Omental fat pad (tissue), 4 donors: Measurements from ENCODE around the gene CCDC192. TPM values are rescaled to one million over a fixed set of nuclear protein-coding genes. Genes with fewer than 3 reads are reported as not detected.

ENCODE experiments used
- ATAC-seq: fragments of 150-250 bp; one replicate; pipeline ENCODE4 v1.9.1; 2016; ENCODE audit warnings: mild to moderate bottlenecking, moderate library complexity; ENCODE audit not compliant: low FRiP score
- DNase-seq: peaks from one replicate; pipeline ENCODE4 v3.0.0-alpha.2; 2019; ENCODE audit warnings: low spot score
- total RNA-seq, 4 donors: library from RNA; depleted of rRNA; stranded (reverse); fragments of >200 nt; gene quantifications; one replicate each; pipeline ENCODE4 v1.1.0, GENCODE V29; 2016
- TF ChIP-seq, protein P1 (sequence below), 3 donors: fragments of 450-650 bp; IDR thresholded peaks; one replicate each; pipeline ENCODE4 v1.5.1; 2016 to 2017; ENCODE audit warnings: antibody characterized with exemption in 3 of 3, mild to moderate bottlenecking in 3 of 3, moderate library complexity in 2 of 3

CCDC192 gene
- total RNA-seq, 4 donors from 2014 or later, result 0.56 TPM; not detected in 3

DNA sequence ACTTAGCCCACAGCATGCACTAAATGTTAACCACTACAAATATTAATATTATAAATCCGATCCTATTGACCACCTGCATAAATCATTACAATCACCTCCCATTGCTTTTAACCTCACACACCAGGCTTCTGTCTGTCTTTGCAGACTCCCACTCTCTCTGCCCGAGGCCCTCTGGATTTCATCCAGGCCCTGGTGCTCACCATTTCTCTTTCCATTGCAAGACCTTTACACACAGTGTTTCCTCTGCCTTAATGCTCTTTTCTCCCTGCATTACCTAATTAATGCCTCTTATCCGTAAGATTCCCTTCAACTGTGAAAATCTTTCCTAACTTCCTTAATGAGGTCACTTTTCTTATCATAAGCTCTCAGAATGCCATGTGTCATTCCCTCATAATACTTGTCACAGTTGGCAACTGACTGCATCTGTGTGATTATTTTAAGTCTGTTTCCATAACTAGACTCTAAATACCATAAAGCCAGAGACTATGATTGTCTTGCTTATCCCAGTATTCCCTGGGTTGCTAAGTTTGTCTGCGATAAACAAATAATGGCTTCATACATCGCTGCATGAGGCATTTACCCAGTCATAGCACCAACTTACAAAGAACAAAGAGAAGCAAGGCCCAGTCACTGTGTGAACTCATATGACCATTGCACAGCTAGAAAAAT, 155.1 kb downstream of the CCDC192 start:
- no peak for DNase-seq
- no peak for ATAC-seq
- TF ChIP-seq, protein P1, sequence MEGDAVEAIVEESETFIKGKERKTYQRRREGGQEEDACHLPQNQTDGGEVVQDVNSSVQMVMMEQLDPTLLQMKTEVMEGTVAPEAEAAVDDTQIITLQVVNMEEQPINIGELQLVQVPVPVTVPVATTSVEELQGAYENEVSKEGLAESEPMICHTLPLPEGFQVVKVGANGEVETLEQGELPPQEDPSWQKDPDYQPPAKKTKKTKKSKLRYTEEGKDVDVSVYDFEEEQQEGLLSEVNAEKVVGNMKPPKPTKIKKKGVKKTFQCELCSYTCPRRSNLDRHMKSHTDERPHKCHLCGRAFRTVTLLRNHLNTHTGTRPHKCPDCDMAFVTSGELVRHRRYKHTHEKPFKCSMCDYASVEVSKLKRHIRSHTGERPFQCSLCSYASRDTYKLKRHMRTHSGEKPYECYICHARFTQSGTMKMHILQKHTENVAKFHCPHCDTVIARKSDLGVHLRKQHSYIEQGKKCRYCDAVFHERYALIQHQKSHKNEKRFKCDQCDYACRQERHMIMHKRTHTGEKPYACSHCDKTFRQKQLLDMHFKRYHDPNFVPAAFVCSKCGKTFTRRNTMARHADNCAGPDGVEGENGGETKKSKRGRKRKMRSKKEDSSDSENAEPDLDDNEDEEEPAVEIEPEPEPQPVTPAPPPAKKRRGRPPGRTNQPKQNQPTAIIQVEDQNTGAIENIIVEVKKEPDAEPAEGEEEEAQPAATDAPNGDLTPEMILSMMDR (IDR thresholded peaks at IDR 0.05), result no peak

DNA sequence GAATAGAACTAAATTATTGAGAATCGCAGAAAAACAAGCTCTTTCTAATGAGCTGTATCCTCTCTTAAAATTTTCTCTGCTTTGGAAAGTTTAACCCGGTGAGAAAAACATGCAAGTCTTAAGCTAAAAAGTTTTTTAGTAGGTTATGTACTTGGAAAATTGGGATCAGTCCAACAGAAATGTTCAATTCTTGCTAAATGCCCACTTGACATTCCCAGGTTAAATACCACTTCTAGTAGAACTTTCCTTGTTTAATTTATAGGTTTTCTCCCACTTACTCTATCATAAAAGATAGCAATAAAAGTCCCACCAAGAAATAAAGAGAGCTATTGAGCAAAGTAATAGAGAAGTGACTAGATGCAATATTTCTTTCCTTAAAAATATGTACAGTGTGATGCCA, 157.1 kb downstream of the CCDC192 start:
- TF ChIP-seq, protein P1 (IDR thresholded peaks at IDR 0.05), result no peak
- no peak for ATAC-seq
- DNase-seq, result no peak

DNA sequence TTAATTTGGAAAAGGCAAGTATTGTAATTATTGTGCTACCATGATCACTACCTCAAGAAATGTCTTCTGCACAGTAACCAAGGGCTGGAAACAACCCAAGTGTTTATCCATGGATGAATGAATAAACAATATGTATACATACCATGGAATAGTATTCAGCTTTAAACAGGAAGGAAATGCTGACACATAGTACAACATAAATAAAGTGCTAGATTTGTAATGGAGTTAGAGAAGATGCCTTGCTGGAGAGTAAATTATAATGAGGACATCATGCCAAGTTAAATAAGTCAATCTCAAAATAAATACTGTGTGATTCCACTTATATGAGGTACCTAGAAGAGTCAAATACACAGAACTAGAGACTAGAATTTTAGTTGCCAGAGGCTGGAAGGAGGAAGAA, 160.0 kb downstream of the CCDC192 start:
- DNase-seq (no peak), ATAC-seq (no peak)
- TF ChIP-seq, protein P1 (IDR thresholded peaks at IDR 0.05), result no peak

DNA sequence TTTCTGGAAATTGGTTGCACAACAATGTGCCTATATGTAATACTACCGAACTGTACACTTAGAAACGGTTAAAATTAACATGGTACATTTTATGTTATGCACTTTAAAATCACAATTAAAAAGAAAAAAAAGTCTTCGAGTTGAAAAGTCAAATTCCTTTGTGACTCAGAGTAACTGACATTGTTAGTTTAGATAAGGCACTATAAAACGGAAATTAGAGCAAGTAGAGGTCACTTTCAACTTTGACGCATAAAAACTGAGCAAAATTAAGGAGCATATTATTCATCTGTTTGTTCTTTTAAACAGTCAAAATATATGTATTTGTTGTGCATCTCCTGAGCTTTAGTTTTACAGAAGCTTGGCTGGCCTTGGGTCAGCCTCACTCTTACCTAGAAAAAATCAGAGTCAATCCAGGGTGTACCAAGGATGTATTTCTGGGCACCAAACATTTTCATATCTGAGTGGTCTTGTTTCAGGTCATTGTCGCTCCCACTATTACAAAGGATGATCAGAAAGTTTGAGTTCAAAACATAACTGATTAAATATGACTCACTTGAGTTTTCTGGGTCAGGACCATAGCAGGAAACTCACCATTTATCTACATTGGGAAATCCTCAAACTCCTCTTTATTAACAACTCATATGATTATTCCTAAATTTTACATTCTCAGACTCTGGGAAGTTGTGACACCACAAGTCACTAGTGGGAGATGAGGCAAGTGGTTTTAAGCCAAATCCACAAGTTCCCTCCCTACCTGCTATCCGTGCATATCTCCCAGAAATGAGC, 160.6 kb downstream of the CCDC192 start:
- TF ChIP-seq, protein P1 (IDR thresholded peaks at IDR 0.05), result no peak
- no peak for DNase-seq
- no peak for ATAC-seq

DNA sequence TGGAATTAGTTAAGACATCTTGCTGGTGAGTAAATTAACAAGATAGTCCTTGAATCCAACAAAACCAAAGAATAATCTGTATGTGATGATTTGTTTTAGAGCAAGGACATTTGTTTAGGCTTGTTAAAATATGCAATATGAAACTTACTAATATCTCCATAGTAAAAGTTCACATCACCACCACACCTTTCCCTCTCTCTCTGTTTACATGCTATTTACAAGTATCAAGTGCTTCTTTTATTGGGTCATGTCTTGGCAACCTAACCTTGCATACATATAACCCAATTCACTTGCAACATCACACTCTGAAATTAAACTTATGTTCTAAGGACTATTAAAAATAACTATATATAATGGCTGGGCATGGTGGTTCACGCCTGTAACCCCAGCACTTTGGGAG, 161.3 kb downstream of the CCDC192 start:
- TF ChIP-seq, protein P1 (IDR thresholded peaks at IDR 0.05), result no peak
- DNase-seq, result no peak
- ATAC-seq, result no peak

DNA sequence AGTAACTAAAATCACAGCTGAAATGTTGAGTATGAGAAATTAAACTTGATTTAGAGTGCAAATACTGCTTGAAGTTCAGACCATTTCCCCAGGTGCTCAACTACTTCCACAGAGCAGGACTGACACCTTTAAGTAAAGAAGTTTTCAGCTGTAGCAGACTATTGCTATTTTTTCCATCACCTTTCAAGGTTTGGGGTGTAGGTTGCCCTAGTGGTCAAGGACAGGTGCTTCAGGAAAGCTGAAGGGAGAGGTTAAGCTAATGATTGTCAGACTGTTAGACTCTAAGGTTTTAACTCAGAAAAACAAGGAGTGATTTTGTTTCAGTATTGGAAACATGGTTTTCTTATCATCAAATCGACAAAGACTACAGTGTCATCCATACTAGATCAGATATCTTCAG, 162.1 kb downstream of the CCDC192 start:
- no peak for ATAC-seq
- TF ChIP-seq, protein P1 (IDR thresholded peaks at IDR 0.05), result no peak
- DNase-seq, result no peak
